Activated CD8-positive, alpha-beta memory T cell treated with anti-CD3 and anti-CD28 coated beads, Interleukin-2, amount 50 U/mL, for 48 hours (primary cell): ENCODE data around the gene SENP1.
A peak's percentile ranks its signal among the peaks of the same experiment; 100 is the strongest.

Source experiments
- DNase-seq: peaks from one replicate; pipeline ENCODE4 v3.0.0-alpha.2; 2020

Gene SENP1

GRCh38 chr12:48110691-48111311 lies 4.9 kb upstream of the SENP1 start:
- no peak for DNase-seq

- DNase-seq, result no peak
These were observed 3.5 kb upstream of the SENP1 start for GRCh38 chr12:48109424-48109823.

GRCh38 chr12:48106681-48107613 lies 1.1 kb upstream of the SENP1 start:
- no peak for DNase-seq

- peak; percentile 77 for DNase-seq
These were observed 485 bp downstream of the SENP1 start for GRCh38 chr12:48105321-48105866.

- DNase-seq, result no peak
These were observed 1.3 kb downstream of the SENP1 start for GRCh38 chr12:48104531-48104930.

GRCh38 chr12:48092611-48093010 lies 13.3 kb downstream of the SENP1 start:
- DNase-seq, result no peak

- no peak for DNase-seq
These were observed 19.6 kb downstream of the SENP1 start for GRCh38 chr12:48086327-48086726.

- DNase-seq, result no peak
These were observed 20.9 kb downstream of the SENP1 start for GRCh38 chr12:48084841-48085460.

- no peak for DNase-seq
These were observed 21.8 kb downstream of the SENP1 start for GRCh38 chr12:48084066-48084465.

GRCh38 chr12:48080821-48081220 lies 25.1 kb downstream of the SENP1 start:
- no peak for DNase-seq

- no peak for DNase-seq
These were observed 25.6 kb downstream of the SENP1 start for GRCh38 chr12:48080285-48080684.

GRCh38 chr12:48078901-48079300 lies 27.0 kb downstream of the SENP1 start:
- DNase-seq, result no peak

- DNase-seq, result no peak
These were observed 28.8 kb downstream of the SENP1 start for GRCh38 chr12:48077111-48077510.

- DNase-seq, result no peak
These were observed 30.0 kb downstream of the SENP1 start for GRCh38 chr12:48075832-48076231.

GRCh38 chr12:48074266-48074665 lies 31.6 kb downstream of the SENP1 start:
- DNase-seq, result no peak

- DNase-seq, result no peak
These were observed 33.6 kb downstream of the SENP1 start for GRCh38 chr12:48072266-48072665.

GRCh38 chr12:48071808-48072207 lies 34.1 kb downstream of the SENP1 start:
- no peak for DNase-seq

GRCh38 chr12:48070731-48071130 lies 35.1 kb downstream of the SENP1 start:
- no peak for DNase-seq

GRCh38 chr12:48070033-48070432 lies 35.8 kb downstream of the SENP1 start:
- no peak for DNase-seq

GRCh38 chr12:48069241-48069640 lies 36.6 kb downstream of the SENP1 start:
- no peak for DNase-seq

- no peak for DNase-seq
These were observed 37.4 kb downstream of the SENP1 start for GRCh38 chr12:48068457-48068856.

GRCh38 chr12:48067250-48067938 lies 38.5 kb downstream of the SENP1 start:
- no peak for DNase-seq

GRCh38 chr12:48065041-48065440 lies 40.8 kb downstream of the SENP1 start:
- DNase-seq, result no peak
